Measurements from ENCODE around the gene GLCE.

Gene GLCE

DNA sequence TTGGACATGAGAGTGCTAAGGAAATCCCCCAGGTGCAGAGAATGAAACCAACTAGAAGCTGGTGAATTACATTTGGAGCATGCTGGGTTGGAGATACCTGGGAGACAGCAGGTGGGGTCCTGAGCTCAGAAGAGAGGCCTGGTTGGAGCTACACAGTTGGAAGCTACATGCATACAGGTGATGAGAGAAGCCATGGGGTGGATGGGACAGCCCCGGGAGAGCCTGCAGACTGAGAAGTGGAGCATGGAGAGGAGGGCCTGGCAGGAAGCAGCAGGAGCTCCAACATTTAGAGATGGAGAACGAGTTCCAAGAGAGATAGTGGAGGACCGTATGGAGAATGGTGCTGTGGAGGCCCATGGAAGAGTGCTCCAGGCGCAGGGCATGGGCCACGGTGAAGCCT, 148.5 kb downstream of the GLCE start:
- TF ChIP-seq, protein P1, sequence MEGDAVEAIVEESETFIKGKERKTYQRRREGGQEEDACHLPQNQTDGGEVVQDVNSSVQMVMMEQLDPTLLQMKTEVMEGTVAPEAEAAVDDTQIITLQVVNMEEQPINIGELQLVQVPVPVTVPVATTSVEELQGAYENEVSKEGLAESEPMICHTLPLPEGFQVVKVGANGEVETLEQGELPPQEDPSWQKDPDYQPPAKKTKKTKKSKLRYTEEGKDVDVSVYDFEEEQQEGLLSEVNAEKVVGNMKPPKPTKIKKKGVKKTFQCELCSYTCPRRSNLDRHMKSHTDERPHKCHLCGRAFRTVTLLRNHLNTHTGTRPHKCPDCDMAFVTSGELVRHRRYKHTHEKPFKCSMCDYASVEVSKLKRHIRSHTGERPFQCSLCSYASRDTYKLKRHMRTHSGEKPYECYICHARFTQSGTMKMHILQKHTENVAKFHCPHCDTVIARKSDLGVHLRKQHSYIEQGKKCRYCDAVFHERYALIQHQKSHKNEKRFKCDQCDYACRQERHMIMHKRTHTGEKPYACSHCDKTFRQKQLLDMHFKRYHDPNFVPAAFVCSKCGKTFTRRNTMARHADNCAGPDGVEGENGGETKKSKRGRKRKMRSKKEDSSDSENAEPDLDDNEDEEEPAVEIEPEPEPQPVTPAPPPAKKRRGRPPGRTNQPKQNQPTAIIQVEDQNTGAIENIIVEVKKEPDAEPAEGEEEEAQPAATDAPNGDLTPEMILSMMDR (IDR thresholded peaks at IDR 0.05; ENCODE audit: borderline replicate concordance, insufficient read depth, low read depth, low read length), result no peak
- no peak overlapping the region for H3K4me3 ChIP-seq (ENCODE audit: low read depth, low read length)

DNA sequence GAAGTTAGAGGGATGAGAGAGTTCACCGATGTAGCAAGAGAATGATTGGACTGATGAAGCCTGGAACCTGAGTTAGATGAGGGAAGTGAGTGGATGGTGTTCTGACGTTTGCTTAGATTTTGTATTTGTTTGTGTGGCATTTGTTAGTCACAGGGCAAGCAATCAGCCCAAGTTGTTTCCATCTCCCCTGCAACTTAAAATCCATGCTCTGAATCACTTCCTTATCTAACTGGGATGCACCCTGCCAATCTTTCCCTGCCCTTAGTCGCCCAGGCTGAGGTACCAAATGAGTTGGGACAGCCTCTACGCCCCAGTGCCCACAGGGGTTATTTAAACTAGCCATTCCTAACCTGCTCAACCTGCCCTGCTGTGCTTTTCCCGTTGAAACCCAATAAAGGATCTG, 150.9 kb downstream of the GLCE start:
- TF ChIP-seq, protein P1 (IDR thresholded peaks at IDR 0.05; ENCODE audit: borderline replicate concordance, insufficient read depth, low read depth, low read length), result no peak
- H3K4me3 ChIP-seq (ENCODE audit: low read depth, low read length), result no peak overlapping the region

DNA sequence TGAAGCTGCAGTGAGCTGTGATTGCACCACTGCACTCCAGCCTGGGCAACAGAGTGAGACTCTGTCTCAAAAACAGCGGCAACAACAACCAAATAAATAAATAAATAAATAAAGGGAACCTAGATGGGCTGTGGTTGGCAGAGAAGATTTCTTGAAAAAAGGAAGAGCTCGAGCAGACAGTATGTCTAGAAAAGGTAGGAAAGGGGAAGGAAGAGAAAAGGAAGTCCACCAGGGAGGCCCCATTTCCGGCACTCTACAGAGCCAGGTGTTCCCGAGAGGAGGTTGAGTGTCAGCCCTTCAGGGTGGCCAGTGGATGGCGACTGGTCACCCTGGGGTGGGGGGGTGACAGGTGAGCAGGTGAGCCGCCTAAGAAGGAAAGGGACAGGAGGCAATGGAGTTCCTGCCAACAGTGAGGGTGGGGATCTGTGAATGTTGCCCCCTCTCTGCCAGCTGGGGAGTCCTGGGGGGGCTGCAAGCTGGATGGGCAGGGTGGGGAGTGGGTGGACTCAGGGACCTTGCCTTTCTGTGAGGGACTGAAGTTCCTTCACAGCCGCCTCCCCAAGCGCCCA, 153.1 kb downstream of the GLCE start:
- no peak overlapping the region for H3K4me3 ChIP-seq (ENCODE audit: low read depth, low read length)
- TF ChIP-seq, protein P1 (IDR thresholded peaks at IDR 0.05; ENCODE audit: borderline replicate concordance, insufficient read depth, low read depth, low read length), result no peak

DNA sequence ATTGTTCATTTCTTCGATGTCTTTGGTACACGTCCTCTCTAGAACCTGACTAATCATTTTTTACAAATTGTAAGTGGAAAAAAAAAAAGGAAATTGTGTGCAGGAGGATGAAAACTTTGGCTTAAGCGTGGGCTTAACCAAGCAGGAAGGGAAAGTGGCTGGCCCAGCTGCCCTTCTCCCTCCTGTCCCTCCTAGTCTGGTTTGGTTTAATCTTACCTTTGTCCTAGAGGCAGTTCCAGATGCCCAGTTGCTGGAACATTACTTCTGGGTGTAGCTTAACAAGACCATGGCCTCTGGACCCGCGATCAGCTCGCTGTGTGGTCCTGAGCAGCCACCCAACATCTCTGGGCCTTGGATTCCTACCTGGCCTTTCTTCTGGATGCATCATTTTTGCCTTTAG, 153.7 kb downstream of the GLCE start:
- H3K4me3 ChIP-seq (ENCODE audit: low read depth, low read length), result no peak overlapping the region
- TF ChIP-seq, protein P1 (IDR thresholded peaks at IDR 0.05; ENCODE audit: borderline replicate concordance, insufficient read depth, low read depth, low read length), result no peak

DNA sequence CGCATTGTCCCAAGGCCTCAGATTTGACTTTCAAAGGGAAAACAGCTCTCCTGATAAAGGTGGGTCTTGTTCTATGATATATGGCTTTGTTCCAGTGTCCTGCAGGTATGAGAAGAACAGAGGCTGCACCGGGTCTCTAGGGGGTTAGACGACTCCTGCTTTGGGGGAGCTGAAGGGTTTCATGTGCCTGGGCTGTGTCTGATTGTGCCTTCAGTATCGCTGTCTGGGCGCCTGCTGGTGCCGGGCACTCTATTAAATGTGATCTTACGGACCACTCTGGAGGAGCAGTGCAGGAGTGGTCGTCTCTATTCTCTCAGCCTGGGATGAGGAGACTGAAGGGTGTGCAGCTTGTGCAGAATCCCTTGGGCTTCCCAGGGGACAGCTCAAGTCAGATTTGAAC, 154.3 kb downstream of the GLCE start:
- no peak overlapping the region for H3K4me3 ChIP-seq (ENCODE audit: low read depth, low read length)

DNA sequence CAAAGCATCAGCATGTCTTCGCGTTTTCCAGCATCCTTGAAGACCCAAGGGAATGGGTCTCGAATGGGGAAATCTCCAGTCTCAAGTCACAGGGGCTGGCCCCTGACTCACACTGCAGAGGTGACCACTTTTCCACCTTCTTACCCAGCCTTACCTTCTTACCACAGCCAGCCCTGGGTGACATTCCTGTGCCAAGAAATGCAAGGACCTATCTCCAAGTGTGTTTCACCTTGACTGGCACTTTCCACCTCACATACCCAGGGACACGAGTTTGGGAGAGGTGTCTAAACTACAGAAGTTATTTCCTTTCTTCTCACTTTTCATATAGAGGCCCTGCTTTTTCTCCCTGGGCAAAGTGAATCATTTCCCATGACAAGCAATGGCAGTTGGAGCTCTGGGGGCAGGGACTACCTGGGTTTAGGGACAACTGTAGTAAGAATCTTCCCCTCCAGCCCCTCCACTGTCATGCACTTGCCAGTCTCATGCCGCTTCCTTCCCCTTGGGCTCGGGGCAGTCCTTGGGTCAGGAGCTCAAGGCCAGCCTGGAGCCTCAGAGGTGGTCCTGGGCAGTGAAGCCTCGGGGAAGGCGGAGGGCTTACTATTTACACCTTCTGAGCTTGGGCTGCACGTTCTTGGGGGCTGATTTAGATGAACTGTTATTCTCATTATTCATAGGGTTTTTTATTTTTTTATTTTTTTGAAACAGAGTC, 155.1 kb downstream of the GLCE start:
- H3K4me3 ChIP-seq (ENCODE audit: low read depth, low read length), result no peak overlapping the region
- TF ChIP-seq, protein P1 (IDR thresholded peaks at IDR 0.05; ENCODE audit: borderline replicate concordance, insufficient read depth, low read depth, low read length), result no peak

More for the DNA sequence above, 154.3 kb downstream of the GLCE start:
- TF ChIP-seq, protein P1 (IDR thresholded peaks at IDR 0.05; ENCODE audit: borderline replicate concordance, insufficient read depth, low read depth, low read length), result no peak

DNA sequence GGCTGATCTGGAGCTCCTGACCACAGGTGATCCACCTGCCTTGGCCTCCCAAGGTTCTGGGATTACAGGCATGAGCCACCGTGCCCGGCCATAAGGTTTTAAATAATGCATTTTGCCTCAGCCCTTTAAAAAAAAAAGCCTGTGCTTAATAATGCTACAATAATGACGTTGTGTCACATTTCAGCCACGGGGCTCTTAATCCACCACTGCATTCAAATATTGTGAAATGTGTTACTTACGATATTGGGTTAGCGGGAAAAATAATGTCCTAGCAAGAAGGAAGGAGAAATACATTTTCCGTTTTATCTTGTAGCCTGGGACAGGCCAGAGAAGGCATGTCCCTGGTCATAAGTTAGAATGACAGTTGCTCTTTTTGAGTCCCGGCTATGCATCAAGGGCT, 155.9 kb downstream of the GLCE start:
- TF ChIP-seq, protein P1 (IDR thresholded peaks at IDR 0.05; ENCODE audit: borderline replicate concordance, insufficient read depth, low read depth, low read length), result no peak
- no peak overlapping the region for H3K4me3 ChIP-seq (ENCODE audit: low read depth, low read length)
